Fibroblast of lung (primary cell): ENCODE data around the gene ZNF486. TPM values are rescaled to one million over a fixed set of nuclear protein-coding genes. Genes with fewer than 3 reads are reported as not detected.
"Not testable (repeated sequence)": the region's sequence is repeated elsewhere in the genome, so short reads cannot be mapped to it uniquely, and the experiment has no call there.

Experiments used
- DNase-seq, 2 donors: peaks; one replicate each; pipeline versions ENCODE4 v3.0.0 to v3.0.0-alpha.2; 2010; ENCODE audit warnings: low read depth in 2 of 2
- H2AFZ ChIP-seq: 2 replicates; pipeline ENCODE4 v1.5.1; 2012; ENCODE audit warnings: low read length, control low read depth, inconsistent platforms
- H3K27ac ChIP-seq: 2 replicates; pipeline ENCODE4 v1.5.1; 2011; ENCODE audit warnings: low read length, control low read depth; ENCODE audit not compliant: insufficient read depth
- H3K27me3 ChIP-seq: 2 replicates; pipeline ENCODE4 v1.5.1; 2011; ENCODE audit warnings: mild to moderate bottlenecking, low read length; ENCODE audit not compliant: control insufficient read depth, insufficient read depth
- H3K36me3 ChIP-seq: 2 replicates; pipeline ENCODE4 v1.5.1; 2011; ENCODE audit warnings: low read length; ENCODE audit not compliant: control insufficient read depth, insufficient read depth
- H3K4me1 ChIP-seq: 2 replicates; pipeline ENCODE4 v1.5.1; 2011; ENCODE audit warnings: low read length; ENCODE audit not compliant: control insufficient read depth, insufficient read depth; ENCODE audit errors: extremely low read depth
- H3K4me2 ChIP-seq: 2 replicates; pipeline ENCODE4 v1.5.1; 2011; ENCODE audit warnings: low read length, control low read depth; ENCODE audit not compliant: insufficient read depth; ENCODE audit errors: extremely low read depth
- H3K4me3 ChIP-seq, 4 experiments: fragments of 200-600 bp in 1 of 4; sonication (generic) in 1 of 4; replicated peaks in 1 of 4; 2 replicates each; pipeline ENCODE4 v1.5.1; 2011 to 2016; ENCODE audit warnings: low read length in 4 of 4, low read depth in 3 of 4, mild to moderate bottlenecking in 3 of 4, control low read depth in 2 of 4, inconsistent platforms in 1 of 4, mixed read lengths in 1 of 4; ENCODE audit not compliant: insufficient read depth in 1 of 4; ENCODE audit errors: control extremely low read depth in 1 of 4
- H3K79me2 ChIP-seq: 2 replicates; pipeline ENCODE4 v1.5.1; 2012; ENCODE audit warnings: mild to moderate bottlenecking, low read length, inconsistent platforms; ENCODE audit not compliant: control insufficient read depth, insufficient read depth
- H3K9ac ChIP-seq: 2 replicates; pipeline ENCODE4 v1.5.1; 2011; ENCODE audit warnings: mild to moderate bottlenecking, low read length, control low read depth; ENCODE audit not compliant: insufficient read depth
- H3K9me3 ChIP-seq: 2 replicates; pipeline ENCODE4 v1.5.1; 2012; ENCODE audit warnings: low read depth, low read length; ENCODE audit not compliant: control insufficient read depth, insufficient read depth
- H4K20me1 ChIP-seq: 2 replicates; pipeline ENCODE4 v1.5.1; 2011; ENCODE audit warnings: low read length; ENCODE audit not compliant: control insufficient read depth, insufficient read depth; ENCODE audit errors: extremely low read depth
- CTCF ChIP-seq, 2 donors: IDR thresholded peaks in 1 of 2; conservative IDR thresholded peaks in 1 of 2; 1 replicate in 1 of 2; 2 replicates in 1 of 2; pipeline ENCODE4 v1.5.1; 2011 to 2012; ENCODE audit warnings: low read length in 2 of 2, control low read depth in 1 of 2, inconsistent platforms in 1 of 2, low read depth in 1 of 2, mild to moderate bottlenecking in 1 of 2
- EZH2 ChIP-seq: IDR thresholded peaks from 2 replicates; pipeline ENCODE4 v1.5.1; 2012; ENCODE audit warnings: low read length, control low read depth, mild to moderate bottlenecking; ENCODE audit errors: missing control alignments
- polyA plus RNA-seq, 2 donors: library from polyadenylated mRNA; depleted of rRNA in 1 of 2; stranded (reverse) in 1 of 2; unstranded in 1 of 2; fragments of >200 nt; gene quantifications; 2 replicates each; pipeline ENCODE4 v1.2.1, GENCODE V29; 2011 to 2012; ENCODE audit warnings: missing spikeins in 1 of 2
- total RNA-seq: library from RNA; depleted of rRNA; stranded (reverse); fragments of >200 nt; gene quantifications from 2 replicates; pipeline ENCODE4 v1.2.1, GENCODE V29; 2014

ZNF486 gene
- total and polyA plus RNA-seq, 2 donors (not counting 1 experiment from before 2014, with no cell fraction given): 4.0 to 4.6 TPM

DNA sequence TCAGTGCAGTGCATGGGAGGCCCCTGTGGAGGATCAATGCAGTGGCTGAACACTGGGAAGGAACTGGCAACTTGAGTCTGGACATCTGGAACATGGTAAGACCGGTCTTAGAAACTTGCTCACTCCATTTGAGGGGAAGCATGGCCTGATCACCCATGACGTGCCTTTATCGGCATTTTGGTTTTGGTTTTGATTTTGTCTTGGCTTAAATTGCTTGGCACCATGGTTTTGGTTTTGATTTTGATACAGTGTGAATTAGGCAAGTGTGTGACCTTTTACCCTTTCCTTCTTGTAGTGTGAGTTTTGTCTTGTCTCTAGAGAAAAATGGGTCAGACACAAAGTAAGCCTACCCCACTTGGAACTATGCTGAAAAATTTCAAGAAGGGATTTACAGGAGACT lies 77.3 kb downstream of the ZNF486 start:
- no peaks in the 10 kb centered on the region for H3K9me3 ChIP-seq
- no peaks in the 10 kb centered on the region for H3K36me3 ChIP-seq
- H3K27ac ChIP-seq: no peak overlapping the region
- no peak overlapping the region for H3K4me3 ChIP-seq
- no peak overlapping the region for H3K9ac ChIP-seq
- H2AFZ ChIP-seq: no peak overlapping the region
- no peaks in the 10 kb centered on the region for H3K79me2 ChIP-seq
- no peaks in the 10 kb centered on the region for H3K4me1 ChIP-seq
- no peak overlapping the region for H3K4me2 ChIP-seq
- H4K20me1 ChIP-seq: no peaks in the 10 kb centered on the region
- DNase-seq: no peak
- TF ChIP-seq CTCF (conservative IDR thresholded peaks at IDR 0.05 in 1 of 2, IDR thresholded peaks at IDR 0.05 in 1 of 2; ENCODE audit: low read depth in 1 of 2, low read length in 2 of 2) (no peak), EZH2 (no peak)
- H3K27me3 ChIP-seq: no peaks in the 10 kb centered on the region

DNA sequence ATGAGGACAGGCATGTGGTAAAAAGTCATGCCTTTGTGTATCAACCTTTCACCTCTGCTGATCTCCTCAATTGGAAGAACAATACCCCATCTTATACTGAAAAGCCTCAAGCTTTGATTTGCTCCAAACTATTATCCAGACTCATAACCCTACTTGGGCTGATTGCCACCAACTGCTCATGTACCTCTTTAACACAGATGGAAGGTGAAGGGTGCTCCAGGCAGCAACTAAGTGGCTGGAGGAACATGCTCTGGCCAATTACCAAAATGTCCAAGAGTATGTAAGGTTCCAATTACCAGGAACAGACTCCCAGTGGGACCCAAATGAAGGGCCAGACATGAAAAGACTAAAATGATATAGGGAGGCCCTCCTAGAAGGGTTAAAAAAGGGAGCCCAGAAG lies 78.3 kb downstream of the ZNF486 start:
- TF ChIP-seq EZH2 (no peak), CTCF (conservative IDR thresholded peaks at IDR 0.05 in 1 of 2, IDR thresholded peaks at IDR 0.05 in 1 of 2; ENCODE audit: low read depth in 1 of 2, low read length in 2 of 2) (no peak)
- H3K9ac ChIP-seq: no peak overlapping the region
- no peak overlapping the region for H2AFZ ChIP-seq
- no peaks in the 10 kb centered on the region for H3K4me1 ChIP-seq
- H3K27me3 ChIP-seq: no peaks in the 10 kb centered on the region
- no peak overlapping the region for H3K27ac ChIP-seq
- no peak overlapping the region for H3K4me2 ChIP-seq
- no peaks in the 10 kb centered on the region for H3K36me3 ChIP-seq
- DNase-seq: no peak
- no peaks in the 10 kb centered on the region for H3K79me2 ChIP-seq
- no peak overlapping the region for H3K4me3 ChIP-seq
- H4K20me1 ChIP-seq: no peaks in the 10 kb centered on the region
- no peaks in the 10 kb centered on the region for H3K9me3 ChIP-seq

GRCh38 chr19:20247016-20247683 lies 80.1 kb downstream of the ZNF486 start:
- DNase-seq: peak; percentile 1 to 17
- no peak overlapping the region for H3K4me3 ChIP-seq
- H3K9me3 ChIP-seq: no peaks in the 10 kb centered on the region
- no peaks in the 10 kb centered on the region for H4K20me1 ChIP-seq
- H3K79me2 ChIP-seq: no peaks in the 10 kb centered on the region
- peak; percentile 25 to 34 for TF ChIP-seq CTCF (conservative IDR thresholded peaks at IDR 0.05 in 1 of 2, IDR thresholded peaks at IDR 0.05 in 1 of 2; ENCODE audit: low read depth in 1 of 2, low read length in 2 of 2)
- TF ChIP-seq EZH2: no peak
- no peaks in the 10 kb centered on the region for H3K27me3 ChIP-seq
- no peak overlapping the region for H2AFZ ChIP-seq
- H3K4me1 ChIP-seq: no peaks in the 10 kb centered on the region
- H3K4me2 ChIP-seq: no peak overlapping the region
- H3K9ac ChIP-seq: no peak overlapping the region
- H3K27ac ChIP-seq: no peak overlapping the region
- H3K36me3 ChIP-seq: no peaks in the 10 kb centered on the region

DNA sequence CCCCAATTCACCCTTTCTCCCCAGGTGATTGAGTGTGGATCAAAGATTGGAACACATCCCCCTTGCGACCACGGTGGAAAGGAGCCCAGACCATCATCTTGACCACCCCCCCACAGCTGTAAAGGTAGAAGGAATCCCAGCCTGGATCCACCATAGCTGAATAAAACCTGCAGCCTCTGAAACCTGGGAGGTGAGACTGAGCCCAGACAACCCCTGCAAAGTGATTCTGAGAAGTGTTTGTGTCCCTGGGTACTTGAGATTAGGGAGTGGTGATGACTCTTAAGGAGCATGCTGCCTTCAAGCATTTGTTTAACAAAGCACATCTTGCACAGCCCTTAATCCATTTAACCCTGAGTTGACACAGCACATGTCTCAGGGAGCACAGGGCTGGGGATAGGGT lies 81.2 kb downstream of the ZNF486 start:
- H3K4me1 ChIP-seq, H3K4me3 ChIP-seq, H3K9me3 ChIP-seq, H3K27me3 ChIP-seq, H3K4me2 ChIP-seq, H2AFZ ChIP-seq, DNase-seq, H4K20me1 ChIP-seq, H3K79me2 ChIP-seq, H3K27ac ChIP-seq, H3K36me3 ChIP-seq, H3K9ac ChIP-seq: not testable (repeated sequence)
